Measurements from ENCODE around the gene NAA80.
A peak's percentile ranks its signal among the peaks of the same experiment; 100 is the strongest.

- TF ChIP-seq CTCF (IDR thresholded peaks at IDR 0.05) (peak; percentile 95), EZH2phosphoT487 (IDR thresholded peaks at IDR 0.05) (peak; percentile 68), EZH2 (IDR thresholded peaks at IDR 0.05) (no peak)
Measured at GRCh38 chr3:50274371-50275104, 24.7 kb downstream of the NAA80 start.
